T-helper 17 cell (primary cell): ENCODE measurements around the gene CIB4. TPM values are rescaled to one million over a fixed set of nuclear protein-coding genes. Genes with fewer than 3 reads are reported as not detected.
A peak's percentile ranks its signal among the peaks of the same experiment; 100 is the strongest.

ENCODE experiments used
- ATAC-seq: fragments of 150-1000 bp; cut with Tn5 transposase; 2 replicates; pipeline ENCODE4 v1.10.0; 2021; ENCODE audit warnings: mild to moderate bottlenecking, moderate library complexity
- DNase-seq, 3 donors: peaks; one replicate each; pipeline versions ENCODE4 v3.0.0 to v3.0.0-alpha.2; 2020 to 2021
- H3K9me3 ChIP-seq: one replicate; pipeline ENCODE4 v1.7.0; 2013; ENCODE audit warnings: low read length, mild to moderate bottlenecking; ENCODE audit not compliant: control insufficient read depth, poor library complexity, severe bottlenecking
- H3K27ac Mint-ChIP-seq: one replicate; pipeline ENCODE4 v1.8.0; 2022; ENCODE audit warnings: mild to moderate bottlenecking, moderate library complexity, mixed read lengths
- H3K27me3 Mint-ChIP-seq: one replicate; pipeline ENCODE4 v1.8.0; 2022; ENCODE audit warnings: mixed read lengths
- H3K36me3 Mint-ChIP-seq: one replicate; pipeline ENCODE4 v1.8.0; 2022; ENCODE audit warnings: low read depth, mixed read lengths
- H3K4me1 Mint-ChIP-seq: one replicate; pipeline ENCODE4 v1.8.0; 2022; ENCODE audit warnings: mild to moderate bottlenecking, mixed read lengths
- H3K4me3 Mint-ChIP-seq: one replicate; pipeline ENCODE4 v1.8.0; 2022; ENCODE audit warnings: mild to moderate bottlenecking, moderate library complexity, mixed read lengths
- total RNA-seq, 4 donors: library from RNA in 2 of 4; stranded (reverse) in 2 of 4; gene quantifications; one replicate each; pipeline ENCODE4 v1.2.3 and lab custom pipeline; 2022 to 2026

Gene CIB4
- total RNA-seq, 2 donors from 2014 or later = not detected

- peaks cover 23% of the 10 kb centered on the region for H3K27me3 Mint-ChIP-seq
- ATAC-seq (no peak), DNase-seq (no peak)
- no peaks in the 10 kb centered on the region for H3K4me1 Mint-ChIP-seq
- no peak overlapping the region for H3K4me3 Mint-ChIP-seq
- peaks cover 2% of the 10 kb centered on the region for H3K36me3 Mint-ChIP-seq
- H3K9me3 ChIP-seq = no peaks in the 10 kb centered on the region
- peak overlapping the region; percentile 24 for H3K27ac Mint-ChIP-seq
Measured at GRCh38 chr2:26534865-26535662, 106.1 kb downstream of the CIB4 start.

- no peaks in the 10 kb centered on the region for H3K9me3 ChIP-seq
- ATAC-seq (no peak), DNase-seq (no peak)
- H3K4me3 Mint-ChIP-seq = no peak overlapping the region
- peak overlapping the region; percentile 24 for H3K27ac Mint-ChIP-seq
- H3K4me1 Mint-ChIP-seq = no peaks in the 10 kb centered on the region
- H3K36me3 Mint-ChIP-seq = peaks cover 2% of the 10 kb centered on the region
- peaks cover 25% of the 10 kb centered on the region for H3K27me3 Mint-ChIP-seq
Measured at GRCh38 chr2:26534098-26534864, 106.9 kb downstream of the CIB4 start.

DNA sequence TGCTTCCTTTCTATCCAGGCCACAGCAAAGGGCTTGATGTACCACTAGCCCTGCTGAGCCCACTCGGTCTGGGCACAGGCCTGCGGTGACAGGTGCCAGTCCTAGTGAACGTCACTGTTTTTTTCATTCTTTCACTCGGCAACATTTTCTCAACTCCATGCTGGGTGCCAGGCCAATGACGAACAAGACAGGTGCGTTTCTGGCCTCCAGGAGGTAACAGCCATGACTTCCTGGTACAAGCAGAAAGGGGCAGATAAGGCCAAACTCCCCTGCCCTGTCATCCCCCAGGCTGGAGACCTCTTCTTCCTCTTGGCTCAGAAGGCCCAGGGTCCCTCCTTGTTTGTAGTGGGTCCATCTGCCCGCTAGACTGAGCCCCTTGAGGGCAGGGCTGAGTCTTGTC is 107.5 kb downstream of the CIB4 start:
- no peak overlapping the region for H3K4me3 Mint-ChIP-seq
- peaks cover 2% of the 10 kb centered on the region for H3K36me3 Mint-ChIP-seq
- H3K4me1 Mint-ChIP-seq = no peaks in the 10 kb centered on the region
- DNase-seq (no peak), ATAC-seq (no peak)
- H3K27ac Mint-ChIP-seq = peak overlapping the region; percentile 21
- no peaks in the 10 kb centered on the region for H3K9me3 ChIP-seq
- peaks cover 25% of the 10 kb centered on the region for H3K27me3 Mint-ChIP-seq

DNA sequence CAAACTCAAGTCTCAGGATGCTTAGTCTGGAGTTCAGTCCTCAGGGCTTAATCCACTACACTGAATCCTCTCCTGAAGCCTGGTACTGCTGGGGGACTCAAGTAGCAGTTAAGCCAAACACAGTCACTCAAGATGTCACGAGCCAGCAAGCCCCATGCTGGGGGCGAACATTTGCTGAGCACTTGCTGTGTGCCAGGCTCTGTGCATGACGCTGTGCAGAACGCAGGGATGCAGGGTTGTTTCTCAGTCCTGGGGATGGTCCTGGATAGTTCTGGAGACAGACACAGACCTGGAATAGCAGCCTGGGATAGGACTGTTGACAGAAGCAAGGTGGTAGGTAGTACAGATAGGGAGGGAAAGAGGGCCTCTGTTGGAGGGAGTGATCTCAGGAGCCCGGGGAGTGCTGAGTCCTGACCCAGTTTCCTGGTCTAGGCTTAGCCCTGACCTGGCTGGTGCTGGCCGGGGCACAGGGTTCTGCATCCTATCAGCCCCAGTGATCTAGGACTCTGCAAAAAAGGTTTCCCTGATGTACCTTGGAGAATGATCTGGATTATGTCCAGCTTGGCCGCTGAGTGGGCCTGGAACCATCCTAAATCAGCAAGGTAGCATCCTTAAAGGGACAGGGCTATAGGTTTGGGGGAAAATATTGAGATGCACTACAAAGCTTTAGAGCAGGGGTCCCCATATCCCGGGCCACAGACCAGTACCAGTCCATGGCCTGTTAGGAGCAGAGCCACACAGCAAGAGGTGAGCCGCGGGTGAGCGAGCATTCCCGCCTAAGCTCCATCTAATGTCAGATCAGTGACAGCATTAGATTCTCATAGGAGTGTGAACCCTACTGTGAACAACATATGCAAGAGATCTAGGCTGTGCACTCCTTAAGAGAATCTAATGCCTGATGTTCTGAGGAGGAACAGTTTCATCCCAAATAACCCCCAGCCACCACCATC is 108.6 kb downstream of the CIB4 start:
- Mint-ChIP-seq H3K36me3 (peaks cover 2% of the 10 kb centered on the region), H3K27me3 (peaks cover 25% of the 10 kb centered on the region), H3K4me3 (no peak overlapping the region), H3K4me1 (no peaks in the 10 kb centered on the region), H3K27ac (no peak overlapping the region)
- no peak for ATAC-seq
- no peak for DNase-seq
- no peaks in the 10 kb centered on the region for H3K9me3 ChIP-seq

Other genes with a start within 250 kb of the CIB4 start
- not detected for gene DRC1, start 239.4 kb downstream of the CIB4 start, total RNA-seq
- gene OTOF, start 163.2 kb downstream of the CIB4 start, total RNA-seq = under 1 TPM; 0.50 to 0.87 TPM
- not detected for gene KCNK3, start 51.4 kb upstream of the CIB4 start, total RNA-seq
- 10 to 100 TPM; 14.9 to 16.0 TPM for gene SLC35F6, start 122.9 kb upstream of the CIB4 start, total RNA-seq
- under 1 TPM; 0.50 to 0.52 TPM for gene CENPA, start 144.7 kb upstream of the CIB4 start, total RNA-seq
- not detected for gene DPYSL5, start 206.8 kb upstream of the CIB4 start, total RNA-seq